Mammary epithelial cell (primary cell): Measurements from ENCODE around the gene STK32C.

Source experiments
- CTCF ChIP-seq, 2 donors: IDR thresholded peaks in 1 of 2; conservative IDR thresholded peaks in 1 of 2; 2 replicates each; pipeline ENCODE4 v1.5.1; 2011 to 2012; ENCODE audit warnings: inconsistent platforms in 2 of 2, low read length in 2 of 2, mild to moderate bottlenecking in 2 of 2, control low read depth in 1 of 2, low read depth in 1 of 2; ENCODE audit not compliant: insufficient read depth in 1 of 2; ENCODE audit errors: extremely low read depth in 1 of 2
- EZH2 ChIP-seq: IDR thresholded peaks from 2 replicates; pipeline ENCODE4 v1.6.1; 2012; ENCODE audit warnings: low read length, inconsistent platforms, borderline replicate concordance

GRCh38 chr10:132314336-132314735, 6.6 kb upstream of the STK32C start:
- TF ChIP-seq CTCF (conservative IDR thresholded peaks at IDR 0.05 in 1 of 2, IDR thresholded peaks at IDR 0.05 in 1 of 2; ENCODE audit: extremely low read depth in 1 of 2, insufficient read depth in 1 of 2, low read depth in 1 of 2, low read length in 2 of 2) (no peak), EZH2 (no peak)
